ENCODE results near the gene SNX25. TPM values are rescaled to one million over a fixed set of nuclear protein-coding genes. Genes with fewer than 3 reads are reported as not detected.

The SNX25 gene
- total RNA-seq, 1 experiment from 2014 or later: 16.7 TPM

- intact Hi-C loops (cut with micrococcal nuclease; ENCODE audit: unreplicated experiment) (no loop called here), in situ Hi-C loops (cut with HindIII; ENCODE audit: low pct_unique_long_range_greater_than_20kb, low sequenced_read_pairs) (no loop called here)
- no peak for DNase-seq (ENCODE audit: low read depth, low spot score)
- no peak for ATAC-seq
- ChIA-PET CTCF (no interaction called here), POLR2A (no interaction called here)
- no peak for TF ChIP-seq POLR2AphosphoS5 (IDR thresholded peaks at IDR 0.05; ENCODE audit: low read depth, low read length)
- no peak for TF ChIP-seq TCF7L2 (IDR thresholded peaks at IDR 0.05; ENCODE audit: low read depth, low read length)
- TF ChIP-seq, protein P1, sequence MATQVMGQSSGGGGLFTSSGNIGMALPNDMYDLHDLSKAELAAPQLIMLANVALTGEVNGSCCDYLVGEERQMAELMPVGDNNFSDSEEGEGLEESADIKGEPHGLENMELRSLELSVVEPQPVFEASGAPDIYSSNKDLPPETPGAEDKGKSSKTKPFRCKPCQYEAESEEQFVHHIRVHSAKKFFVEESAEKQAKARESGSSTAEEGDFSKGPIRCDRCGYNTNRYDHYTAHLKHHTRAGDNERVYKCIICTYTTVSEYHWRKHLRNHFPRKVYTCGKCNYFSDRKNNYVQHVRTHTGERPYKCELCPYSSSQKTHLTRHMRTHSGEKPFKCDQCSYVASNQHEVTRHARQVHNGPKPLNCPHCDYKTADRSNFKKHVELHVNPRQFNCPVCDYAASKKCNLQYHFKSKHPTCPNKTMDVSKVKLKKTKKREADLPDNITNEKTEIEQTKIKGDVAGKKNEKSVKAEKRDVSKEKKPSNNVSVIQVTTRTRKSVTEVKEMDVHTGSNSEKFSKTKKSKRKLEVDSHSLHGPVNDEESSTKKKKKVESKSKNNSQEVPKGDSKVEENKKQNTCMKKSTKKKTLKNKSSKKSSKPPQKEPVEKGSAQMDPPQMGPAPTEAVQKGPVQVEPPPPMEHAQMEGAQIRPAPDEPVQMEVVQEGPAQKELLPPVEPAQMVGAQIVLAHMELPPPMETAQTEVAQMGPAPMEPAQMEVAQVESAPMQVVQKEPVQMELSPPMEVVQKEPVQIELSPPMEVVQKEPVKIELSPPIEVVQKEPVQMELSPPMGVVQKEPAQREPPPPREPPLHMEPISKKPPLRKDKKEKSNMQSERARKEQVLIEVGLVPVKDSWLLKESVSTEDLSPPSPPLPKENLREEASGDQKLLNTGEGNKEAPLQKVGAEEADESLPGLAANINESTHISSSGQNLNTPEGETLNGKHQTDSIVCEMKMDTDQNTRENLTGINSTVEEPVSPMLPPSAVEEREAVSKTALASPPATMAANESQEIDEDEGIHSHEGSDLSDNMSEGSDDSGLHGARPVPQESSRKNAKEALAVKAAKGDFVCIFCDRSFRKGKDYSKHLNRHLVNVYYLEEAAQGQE (IDR thresholded peaks at IDR 0.05; ENCODE audit: insufficient read depth in 1 of 2, low read depth in 2 of 2, low read length in 1 of 2): no peak
- TF ChIP-seq SIN3A (IDR thresholded peaks at IDR 0.05; ENCODE audit: borderline replicate concordance, insufficient read depth, low read depth, low read length): no peak
- TF ChIP-seq, protein P2, sequence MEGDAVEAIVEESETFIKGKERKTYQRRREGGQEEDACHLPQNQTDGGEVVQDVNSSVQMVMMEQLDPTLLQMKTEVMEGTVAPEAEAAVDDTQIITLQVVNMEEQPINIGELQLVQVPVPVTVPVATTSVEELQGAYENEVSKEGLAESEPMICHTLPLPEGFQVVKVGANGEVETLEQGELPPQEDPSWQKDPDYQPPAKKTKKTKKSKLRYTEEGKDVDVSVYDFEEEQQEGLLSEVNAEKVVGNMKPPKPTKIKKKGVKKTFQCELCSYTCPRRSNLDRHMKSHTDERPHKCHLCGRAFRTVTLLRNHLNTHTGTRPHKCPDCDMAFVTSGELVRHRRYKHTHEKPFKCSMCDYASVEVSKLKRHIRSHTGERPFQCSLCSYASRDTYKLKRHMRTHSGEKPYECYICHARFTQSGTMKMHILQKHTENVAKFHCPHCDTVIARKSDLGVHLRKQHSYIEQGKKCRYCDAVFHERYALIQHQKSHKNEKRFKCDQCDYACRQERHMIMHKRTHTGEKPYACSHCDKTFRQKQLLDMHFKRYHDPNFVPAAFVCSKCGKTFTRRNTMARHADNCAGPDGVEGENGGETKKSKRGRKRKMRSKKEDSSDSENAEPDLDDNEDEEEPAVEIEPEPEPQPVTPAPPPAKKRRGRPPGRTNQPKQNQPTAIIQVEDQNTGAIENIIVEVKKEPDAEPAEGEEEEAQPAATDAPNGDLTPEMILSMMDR (IDR thresholded peaks at IDR 0.05): no peak
- Histone ChIP-seq H3K4me3 (ENCODE audit: low read depth in 2 of 2, low read length in 2 of 2) (no peak overlapping the region), H3K27ac (ENCODE audit: low read length) (no peak overlapping the region), H3K36me3 (ENCODE audit: control insufficient read depth, insufficient read depth, low read length) (no peaks in the 10 kb centered on the region; the same call in 1 of the 2 replicates), H3K9me3 (ENCODE audit: control insufficient read depth, insufficient read depth, low read depth, low read length) (no peaks in the 10 kb centered on the region), H3K27me3 (ENCODE audit: control insufficient read depth, insufficient read depth, low read length) (no peaks in the 10 kb centered on the region), H3K4me1 (ENCODE audit: control insufficient read depth, insufficient read depth, low read length) (no peaks in the 10 kb centered on the region)
- BruUV-seq (replicated peaks): no TSS peak
Observed at GRCh38 chr4:185285632-185286393, 76.4 kb downstream of the SNX25 start.

GRCh38 chr4:185286571-185286970 lies 77.2 kb downstream of the SNX25 start:
- ChIA-PET POLR2A (no interaction called here), CTCF (no interaction called here)
- in situ Hi-C loops (cut with HindIII; ENCODE audit: low pct_unique_long_range_greater_than_20kb, low sequenced_read_pairs): no loop called here
- Histone ChIP-seq H3K27me3 (ENCODE audit: control insufficient read depth, insufficient read depth, low read length) (no peaks in the 10 kb centered on the region), H3K4me1 (ENCODE audit: control insufficient read depth, insufficient read depth, low read length) (no peaks in the 10 kb centered on the region), H3K27ac (ENCODE audit: low read length) (no peak overlapping the region), H3K4me3 (ENCODE audit: low read depth in 2 of 2, low read length in 2 of 2) (no peak overlapping the region), H3K9me3 (ENCODE audit: control insufficient read depth, insufficient read depth, low read depth, low read length) (no peaks in the 10 kb centered on the region), H3K36me3 (ENCODE audit: control insufficient read depth, insufficient read depth, low read length) (no peaks in the 10 kb centered on the region; the same call in 1 of the 2 replicates)
- no TSS peak for BruUV-seq (replicated peaks)
- ATAC-seq (no peak), DNase-seq (ENCODE audit: low read depth, low spot score) (no peak)
- no peak for TF ChIP-seq TCF7L2 (IDR thresholded peaks at IDR 0.05; ENCODE audit: low read depth, low read length)
- TF ChIP-seq POLR2AphosphoS5 (IDR thresholded peaks at IDR 0.05; ENCODE audit: low read depth, low read length): no peak
- TF ChIP-seq, protein P2 (IDR thresholded peaks at IDR 0.05): no peak
- no peak for TF ChIP-seq SIN3A (IDR thresholded peaks at IDR 0.05; ENCODE audit: borderline replicate concordance, insufficient read depth, low read depth, low read length)
- TF ChIP-seq, protein P1 (IDR thresholded peaks at IDR 0.05; ENCODE audit: insufficient read depth in 1 of 2, low read depth in 2 of 2, low read length in 1 of 2): no peak
- intact Hi-C loops (cut with micrococcal nuclease; ENCODE audit: unreplicated experiment): no loop called here
